Brain microvascular endothelial cell (primary cell): ENCODE results near the gene RSPH9.
"Not testable (repeated sequence)": the region's sequence is repeated elsewhere in the genome, so short reads cannot be mapped to it uniquely, and the experiment has no call there.

Experiments used
- DNase-seq: peaks from one replicate; pipeline ENCODE4 v3.0.0-alpha.2; 2020
- H3K27ac ChIP-seq: fragments of 250-450 bp; sonication (Bioruptor Pico); 2 replicates; pipeline ENCODE4 v1.5.1; 2020; ENCODE audit warnings: mild to moderate bottlenecking, moderate library complexity
- H3K27me3 ChIP-seq: fragments of 250-450 bp; sonication (Bioruptor Pico); replicated peaks from 2 replicates; pipeline ENCODE4 v1.5.1; 2020; ENCODE audit warnings: mild to moderate bottlenecking
- H3K36me3 ChIP-seq: fragments of 250-450 bp; sonication (Bioruptor Pico); replicated peaks from 2 replicates; pipeline ENCODE4 v1.5.1; 2020; ENCODE audit warnings: mild to moderate bottlenecking
- H3K4me3 ChIP-seq: 2 replicates; pipeline ENCODE4 v1.5.1; 2011; ENCODE audit warnings: low read depth, mild to moderate bottlenecking, control low read depth, low read length, moderate library complexity
- CTCF ChIP-seq: IDR thresholded peaks from 2 replicates; pipeline ENCODE4 v1.5.1; 2011; ENCODE audit warnings: low read depth, mild to moderate bottlenecking, moderate library complexity, low read length, control low read depth, inconsistent platforms; ENCODE audit errors: missing control alignments
- in situ Hi-C: cut with HindIII; loops from 2 replicates; pipeline ENCODE4 v1.10.0; 2017; ENCODE audit warnings: low sequenced_read_pairs, low pct_ligation_motif_present

RSPH9 gene

GRCh38 chr6:43695215-43695966, 50.6 kb downstream of the RSPH9 start:
- H3K4me3 ChIP-seq = no peak overlapping the region
- no peaks in the 10 kb centered on the region for H3K36me3 ChIP-seq
- in situ Hi-C loops = no loop called here
- no peaks in the 10 kb centered on the region for H3K27me3 ChIP-seq
- H3K27ac ChIP-seq = no peak overlapping the region
- no peak for TF ChIP-seq CTCF
- no peak for DNase-seq

- Histone ChIP-seq H3K36me3 (no peaks in the 10 kb centered on the region), H3K4me3 (no peak overlapping the region), H3K27me3 (no peaks in the 10 kb centered on the region), H3K27ac (no peak overlapping the region)
- in situ Hi-C loops = no loop called here
- TF ChIP-seq CTCF = no peak
- no peak for DNase-seq
Observed at GRCh38 chr6:43695967-43696291, 51.1 kb downstream of the RSPH9 start.

- Histone ChIP-seq H3K27me3 (no peaks in the 10 kb centered on the region), H3K27ac (no peak overlapping the region), H3K4me3 (no peak overlapping the region), H3K36me3 (no peaks in the 10 kb centered on the region)
- DNase-seq = no peak
- in situ Hi-C loops = no loop called here
- no peak for TF ChIP-seq CTCF
Observed at GRCh38 chr6:43697421-43697820, 52.6 kb downstream of the RSPH9 start.

- in situ Hi-C loops = no loop called here
- Histone ChIP-seq H3K4me3 (no peak overlapping the region), H3K27ac (no peak overlapping the region), H3K27me3 (no peaks in the 10 kb centered on the region), H3K36me3 (no peaks in the 10 kb centered on the region)
- TF ChIP-seq CTCF = no peak
- peak; percentile 27 for DNase-seq
Observed at GRCh38 chr6:43698584-43699349, 53.9 kb downstream of the RSPH9 start.

- no peaks in the 10 kb centered on the region for H3K27me3 ChIP-seq
- peak; percentile 21 for DNase-seq
- no peaks in the 10 kb centered on the region for H3K36me3 ChIP-seq
- no peak for TF ChIP-seq CTCF
- H3K4me3 ChIP-seq = no peak overlapping the region
- in situ Hi-C loops = no loop called here
- no peak overlapping the region for H3K27ac ChIP-seq
Observed at GRCh38 chr6:43699564-43700186, 54.8 kb downstream of the RSPH9 start.

GRCh38 chr6:43700939-43701560, 56.2 kb downstream of the RSPH9 start:
- H3K27me3 ChIP-seq, H3K36me3 ChIP-seq, in situ Hi-C loops, DNase-seq, H3K4me3 ChIP-seq, H3K27ac ChIP-seq: not testable (repeated sequence)
